ENCODE measurements around the gene GYPC.

GYPC gene

GRCh38 chr2:126660971-126661370 is 5.0 kb downstream of the GYPC start:
- DNase-seq (ENCODE audit: extremely low read depth, insufficient read length): no peak
- Histone ChIP-seq H3K27me3 (replicated peaks; ENCODE audit: control insufficient read depth, insufficient read depth, low read length) (no peaks in the 10 kb centered on the region), H3K4me3 (replicated peaks; ENCODE audit: low read depth, low read length) (no peak overlapping the region), H3K36me3 (ENCODE audit: control insufficient read depth, insufficient read depth, low read length) (peaks cover 3% of the 10 kb centered on the region)
- TF ChIP-seq, protein P1, sequence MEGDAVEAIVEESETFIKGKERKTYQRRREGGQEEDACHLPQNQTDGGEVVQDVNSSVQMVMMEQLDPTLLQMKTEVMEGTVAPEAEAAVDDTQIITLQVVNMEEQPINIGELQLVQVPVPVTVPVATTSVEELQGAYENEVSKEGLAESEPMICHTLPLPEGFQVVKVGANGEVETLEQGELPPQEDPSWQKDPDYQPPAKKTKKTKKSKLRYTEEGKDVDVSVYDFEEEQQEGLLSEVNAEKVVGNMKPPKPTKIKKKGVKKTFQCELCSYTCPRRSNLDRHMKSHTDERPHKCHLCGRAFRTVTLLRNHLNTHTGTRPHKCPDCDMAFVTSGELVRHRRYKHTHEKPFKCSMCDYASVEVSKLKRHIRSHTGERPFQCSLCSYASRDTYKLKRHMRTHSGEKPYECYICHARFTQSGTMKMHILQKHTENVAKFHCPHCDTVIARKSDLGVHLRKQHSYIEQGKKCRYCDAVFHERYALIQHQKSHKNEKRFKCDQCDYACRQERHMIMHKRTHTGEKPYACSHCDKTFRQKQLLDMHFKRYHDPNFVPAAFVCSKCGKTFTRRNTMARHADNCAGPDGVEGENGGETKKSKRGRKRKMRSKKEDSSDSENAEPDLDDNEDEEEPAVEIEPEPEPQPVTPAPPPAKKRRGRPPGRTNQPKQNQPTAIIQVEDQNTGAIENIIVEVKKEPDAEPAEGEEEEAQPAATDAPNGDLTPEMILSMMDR (IDR thresholded peaks at IDR 0.05; ENCODE audit: insufficient read depth, low read length, poor library complexity, severe bottlenecking): no peak

GRCh38 chr2:126661702-126662500 is 5.9 kb downstream of the GYPC start:
- H3K4me3 ChIP-seq (replicated peaks; ENCODE audit: low read depth, low read length): peak overlapping the region; percentile 54; the same call in 1 of the 2 replicates
- no peaks in the 10 kb centered on the region for H3K27me3 ChIP-seq (replicated peaks; ENCODE audit: control insufficient read depth, insufficient read depth, low read length)
- TF ChIP-seq, protein P1 (IDR thresholded peaks at IDR 0.05; ENCODE audit: insufficient read depth, low read length, poor library complexity, severe bottlenecking): no peak
- no peak for DNase-seq (ENCODE audit: extremely low read depth, insufficient read length)
- H3K36me3 ChIP-seq (ENCODE audit: control insufficient read depth, insufficient read depth, low read length): peaks cover 3% of the 10 kb centered on the region

GRCh38 chr2:126662621-126663020 is 6.7 kb downstream of the GYPC start:
- Histone ChIP-seq H3K4me3 (replicated peaks; ENCODE audit: low read depth, low read length) (peak overlapping the region; percentile 54), H3K36me3 (ENCODE audit: control insufficient read depth, insufficient read depth, low read length) (peaks cover 3% of the 10 kb centered on the region), H3K27me3 (replicated peaks; ENCODE audit: control insufficient read depth, insufficient read depth, low read length) (no peaks in the 10 kb centered on the region)
- TF ChIP-seq, protein P1 (IDR thresholded peaks at IDR 0.05; ENCODE audit: insufficient read depth, low read length, poor library complexity, severe bottlenecking): no peak
- DNase-seq (ENCODE audit: extremely low read depth, insufficient read length): no peak

GRCh38 chr2:126663184-126663963 is 7.4 kb downstream of the GYPC start:
- DNase-seq (ENCODE audit: extremely low read depth, insufficient read length): peak; percentile 52
- H3K27me3 ChIP-seq (replicated peaks; ENCODE audit: control insufficient read depth, insufficient read depth, low read length): no peaks in the 10 kb centered on the region
- TF ChIP-seq, protein P1 (IDR thresholded peaks at IDR 0.05; ENCODE audit: insufficient read depth, low read length, poor library complexity, severe bottlenecking): no peak
- H3K36me3 ChIP-seq (ENCODE audit: control insufficient read depth, insufficient read depth, low read length): peaks cover 3% of the 10 kb centered on the region
- H3K4me3 ChIP-seq (replicated peaks; ENCODE audit: low read depth, low read length): peak overlapping the region; percentile 54

- Histone ChIP-seq H3K36me3 (ENCODE audit: control insufficient read depth, insufficient read depth, low read length) (peaks cover 3% of the 10 kb centered on the region), H3K4me3 (replicated peaks; ENCODE audit: low read depth, low read length) (peak overlapping the region; percentile 7)
Measured at GRCh38 chr2:126664234-126664633, 8.3 kb downstream of the GYPC start.

More at GRCh38 chr2:126664234-126664633, 8.3 kb downstream of the GYPC start:
- no peaks in the 10 kb centered on the region for H3K27me3 ChIP-seq (replicated peaks; ENCODE audit: control insufficient read depth, insufficient read depth, low read length)
- no peak for DNase-seq (ENCODE audit: extremely low read depth, insufficient read length)
- TF ChIP-seq, protein P1 (IDR thresholded peaks at IDR 0.05; ENCODE audit: insufficient read depth, low read length, poor library complexity, severe bottlenecking): peak; percentile 17

Measured in GM06990 (cell line).